HCT116 (cell line): ENCODE measurements around the gene DERA. TPM values are rescaled to one million over a fixed set of nuclear protein-coding genes. Genes with fewer than 3 reads are reported as not detected.

Experiments used
- ATAC-seq: fragments of 200-7000 bp; cut with Tn5 transposase; 2 replicates; pipeline ENCODE4 v1.9.1; 2020; ENCODE audit warnings: mild to moderate bottlenecking, moderate library complexity
- BruUV-seq: library from RNA; stranded (reverse); fragments of 400-500 nt; replicated peaks from 2 replicates; lab custom pipeline; 2021; lab: Mats Ljungman, UMichigan
- CTCF ChIA-PET: fragments of 300-600 bp; sonication (Branson Sonifier 250); formaldehyde crosslinking; loops from one replicate; lab custom pipeline; 2021; ENCODE audit warnings: antibody characterized with exemption; lab: Charles Lee
- POLR2A ChIA-PET: fragments of 300-600, 350-600 bp; sonication (Branson Sonifier 250); formaldehyde crosslinking; loops from one replicate; lab custom pipeline; 2021; ENCODE audit warnings: antibody characterized with exemption; lab: Charles Lee
- RAD21 ChIA-PET, 2 experiments: fragments of 300-600 bp; sonication (Branson Sonifier 250); formaldehyde crosslinking; loops; one replicate each; lab custom pipeline; 2023; ENCODE audit warnings: low total read pairs in 2 of 2; ENCODE audit not compliant: uncharacterized antibody in 2 of 2, unreplicated experiment in 2 of 2, low non-redundant PET in 1 of 2; lab: Charles Lee
- DNase-seq: peaks from one replicate; pipeline ENCODE4 v3.0.0-alpha.2; 2010; ENCODE audit warnings: low read depth, low spot score
- H2AFZ ChIP-seq: fragments of 200-600 bp; shearing (Covaris generic), sonication (generic); 2 replicates; pipeline ENCODE4 v1.6.1; 2017; ENCODE audit warnings: low read depth, mixed run types, mixed read lengths, antibody characterized with exemption, low read length; ENCODE audit not compliant: poor library complexity, severe bottlenecking
- H3K27ac ChIP-seq: 2 replicates; pipeline ENCODE4 v1.5.1; 2012; ENCODE audit warnings: low read depth, low read length
- H3K27me3 ChIP-seq: fragments of 200-600 bp; sonication (generic); 2 replicates; pipeline ENCODE4 v1.6.1; 2016; ENCODE audit warnings: mixed run types, low read length, mixed read lengths; ENCODE audit not compliant: insufficient read depth
- H3K36me3 ChIP-seq, 2 experiments: fragments of 200-500 bp in 1 of 2; fragments of 200-600 bp in 1 of 2; sonication (Bioruptor generic) in 1 of 2; sonication (generic) in 1 of 2; 2 replicates each; pipeline versions ENCODE4 v1.5.1 to v1.6.1; 2014 to 2016; ENCODE audit warnings: low read length in 2 of 2, inconsistent platforms in 1 of 2, mixed read lengths in 1 of 2, mixed run types in 1 of 2; ENCODE audit not compliant: insufficient read depth in 2 of 2, control insufficient read depth in 1 of 2
- H3K4me1 ChIP-seq, 2 experiments: fragments of 200-600 bp in 1 of 2; sonication (generic) in 1 of 2; 2 replicates each; pipeline versions ENCODE4 v1.5.1 to v1.6.1; 2012 to 2017; ENCODE audit warnings: low read length in 2 of 2, inconsistent platforms in 1 of 2, mild to moderate bottlenecking in 1 of 2, mixed read lengths in 1 of 2, mixed run types in 1 of 2, moderate library complexity in 1 of 2; ENCODE audit not compliant: insufficient read depth in 2 of 2, control insufficient read depth in 1 of 2
- H3K4me2 ChIP-seq: fragments of 200-600 bp; sonication (generic); 2 replicates; pipeline ENCODE4 v1.6.1; 2017; ENCODE audit warnings: mixed run types, low read length, mixed read lengths
- H3K4me3 ChIP-seq, 2 experiments: fragments of 200-600 bp in 1 of 2; sonication (generic) in 1 of 2; replicated peaks in 1 of 2; 2 replicates each; pipeline ENCODE4 v1.5.1; 2011 to 2016; ENCODE audit warnings: low read length in 2 of 2, control low read depth in 1 of 2, low read depth in 1 of 2, mild to moderate bottlenecking in 1 of 2, mixed read lengths in 1 of 2, mixed run types in 1 of 2
- H3K79me2 ChIP-seq: fragments of 200-600 bp; sonication (generic); 2 replicates; pipeline ENCODE4 v1.6.1; 2017; ENCODE audit warnings: mild to moderate bottlenecking, mixed run types, low read length, moderate library complexity, mixed read lengths; ENCODE audit not compliant: insufficient read depth
- H3K9ac ChIP-seq: fragments of 200-600 bp; sonication (generic); 2 replicates; pipeline ENCODE4 v1.6.1; 2016; ENCODE audit warnings: low read length, mixed read lengths
- H3K9me2 ChIP-seq: fragments of 200-600 bp; sonication (generic), shearing (Covaris generic); 2 replicates; pipeline ENCODE4 v1.6.1; 2017; ENCODE audit warnings: mixed run types, mild to moderate bottlenecking, moderate library complexity; ENCODE audit not compliant: insufficient read depth
- H3K9me3 ChIP-seq, 2 experiments: fragments of 200-500 bp in 1 of 2; fragments of 200-600 bp in 1 of 2; sonication (Bioruptor generic) in 1 of 2; sonication (generic) in 1 of 2; 2 replicates each; pipeline ENCODE4 v1.6.1; 2014 to 2017; ENCODE audit warnings: low read length in 2 of 2, mixed read lengths in 2 of 2, inconsistent platforms in 1 of 2, low read depth in 1 of 2, mild to moderate bottlenecking in 1 of 2, mixed run types in 1 of 2, moderate library complexity in 1 of 2; ENCODE audit not compliant: control insufficient read depth in 1 of 2, insufficient read depth in 1 of 2
- H4K20me1 ChIP-seq: fragments of 200-600 bp; sonication (generic), shearing (Covaris generic); 2 replicates; pipeline ENCODE4 v1.6.1; 2017; ENCODE audit warnings: mixed run types, mild to moderate bottlenecking, moderate library complexity; ENCODE audit not compliant: insufficient read depth
- ATF3 ChIP-seq: IDR thresholded peaks from 2 replicates; pipeline ENCODE4 v1.6.1; 2012
- CBX3 ChIP-seq: IDR thresholded peaks from 2 replicates; pipeline ENCODE4 v1.6.1; 2012; ENCODE audit warnings: low read depth
- CEBPB ChIP-seq: IDR thresholded peaks from 2 replicates; pipeline ENCODE4 v1.6.1; 2012; ENCODE audit warnings: low read depth
- ELF1 ChIP-seq: IDR thresholded peaks from 2 replicates; pipeline ENCODE4 v1.6.1; 2012; ENCODE audit warnings: low read depth, borderline replicate concordance
- EZH2phosphoT487 ChIP-seq: fragments of 200-600 bp; IDR thresholded peaks from 2 replicates; pipeline ENCODE4 v1.6.1; 2018; ENCODE audit warnings: antibody characterized with exemption, borderline replicate concordance
- FOSL1 ChIP-seq: IDR thresholded peaks from 2 replicates; pipeline ENCODE4 v1.6.1; 2012; ENCODE audit warnings: low read depth
- JUND ChIP-seq: IDR thresholded peaks from 2 replicates; pipeline ENCODE4 v1.6.1; 2012
- YY1 ChIP-seq: IDR thresholded peaks from 2 replicates; pipeline ENCODE4 v1.6.1; 2011; ENCODE audit warnings: low read length, low read depth, moderate library complexity, mild to moderate bottlenecking; ENCODE audit not compliant: insufficient replicate concordance; ENCODE audit errors: extremely low read depth
- ZNF274 ChIP-seq: fragments of 200-500 bp; sonication (Bioruptor generic); IDR thresholded peaks from 2 replicates; pipeline ENCODE4 v1.6.1; 2014; ENCODE audit warnings: mild to moderate bottlenecking, low read depth, low read length, inconsistent platforms
- intact Hi-C: fragments of 100-400 bp; cut with micrococcal nuclease; formaldehyde crosslinking; loops from 2 replicates; pipeline ENCODE4 v1.10.0; 2022
- total RNA-seq: library from RNA; stranded (reverse); gene quantifications from one replicate; pipeline ENCODE4 v1.2.1, GENCODE V29; 2021; ENCODE audit not compliant: unreplicated experiment

Gene DERA
- total RNA-seq, 1 experiment from 2014 or later, result 32.6 TPM

- Histone ChIP-seq H3K9ac (no peak overlapping the region), H3K36me3 (no peaks in the 10 kb centered on the region), H4K20me1 (no peaks in the 10 kb centered on the region), H3K27ac (no peak overlapping the region), H3K9me2 (no peaks in the 10 kb centered on the region), H3K79me2 (no peaks in the 10 kb centered on the region), H3K9me3 (no peaks in the 10 kb centered on the region), H3K4me2 (no peak overlapping the region), H3K27me3 (no peaks in the 10 kb centered on the region), H3K4me1 (no peaks in the 10 kb centered on the region), H3K4me3 (no peak overlapping the region), H2AFZ (no peak overlapping the region)
- ATAC-seq (no peak), DNase-seq (no peak)
- ChIA-PET CTCF (no interaction called here), POLR2A (no interaction called here), RAD21 (no interaction called here)
- no TSS peak for BruUV-seq
- TF ChIP-seq ELF1 (no peak), CEBPB (no peak), YY1 (no peak), JUND (no peak), ATF3 (no peak), CBX3 (no peak), EZH2phosphoT487 (no peak)
- intact Hi-C loops, result no loop called here
Measured at GRCh38 chr12:15988983-15989755, 78.0 kb downstream of the DERA start.

GRCh38 chr12:15995801-15996200 lies 84.7 kb downstream of the DERA start:
- POLR2A ChIA-PET, result no interaction called here

More at GRCh38 chr12:15995801-15996200, 84.7 kb downstream of the DERA start:
- no peak overlapping the region for H3K4me3 ChIP-seq
- no TSS peak for BruUV-seq
- H3K27ac ChIP-seq, result no peak overlapping the region
- no peak for ATAC-seq
- H3K9me2 ChIP-seq, result no peaks in the 10 kb centered on the region
- no peaks in the 10 kb centered on the region for H3K4me1 ChIP-seq
- TF ChIP-seq ZNF274 (no peak), FOSL1 (no peak)
- ChIA-PET RAD21 (no interaction called here), CTCF (no interaction called here)
- H4K20me1 ChIP-seq, result no peaks in the 10 kb centered on the region
- no peaks in the 10 kb centered on the region for H3K27me3 ChIP-seq
- no peaks in the 10 kb centered on the region for H3K9me3 ChIP-seq
- no peaks in the 10 kb centered on the region for H3K79me2 ChIP-seq
- DNase-seq, result no peak
- H3K4me2 ChIP-seq, result no peak overlapping the region
- H3K36me3 ChIP-seq, result no peaks in the 10 kb centered on the region
- no peak overlapping the region for H3K9ac ChIP-seq
- no peak overlapping the region for H2AFZ ChIP-seq
- intact Hi-C loops, result no loop called here
